ENCODE measurements around the gene MRPL38. TPM values are rescaled to one million over a fixed set of nuclear protein-coding genes. Genes with fewer than 3 reads are reported as not detected.

The MRPL38 gene
- total RNA-seq, 1 donor from 2014 or later, result 23.1 TPM

Other genes starting within 250 kb of the MRPL38 start
- gene RECQL5, start 237.7 kb downstream of the MRPL38 start, total RNA-seq, result 6.6 TPM
- gene SAP30BP, start 237.5 kb downstream of the MRPL38 start, total RNA-seq, result 36.1 TPM
- gene ITGB4, start 183.4 kb downstream of the MRPL38 start, total RNA-seq, result 3.7 TPM
- 6.4 TPM for gene GALK1, start 139.7 kb downstream of the MRPL38 start, total RNA-seq
- gene UNK, start 120.1 kb downstream of the MRPL38 start, total RNA-seq, result 24.8 TPM
- gene UNC13D, start 60.5 kb downstream of the MRPL38 start, total RNA-seq, result 1.2 TPM
- gene WBP2, start 49.5 kb downstream of the MRPL38 start, total RNA-seq, result 38.1 TPM
- gene TRIM47, start 26.3 kb downstream of the MRPL38 start, total RNA-seq, result 11.1 TPM
- gene TRIM65, start 7.9 kb downstream of the MRPL38 start, total RNA-seq, result 6.1 TPM
- 9.3 TPM for gene FBF1, start 36.2 kb upstream of the MRPL38 start, total RNA-seq
- gene ACOX1, start 74.3 kb upstream of the MRPL38 start, total RNA-seq, result 57.8 TPM
- gene TEN1, start 74.4 kb upstream of the MRPL38 start, total RNA-seq, result 6.1 TPM
- 3.0 TPM for gene CDK3, start 96.0 kb upstream of the MRPL38 start, total RNA-seq
- under 0.01 TPM for gene EVPL, start 122.4 kb upstream of the MRPL38 start, total RNA-seq
- 22.4 TPM for gene SRP68, start 167.6 kb upstream of the MRPL38 start, total RNA-seq
- gene GALR2, start 169.9 kb upstream of the MRPL38 start, total RNA-seq, result not detected
- not detected for gene ZACN, start 174.3 kb upstream of the MRPL38 start, total RNA-seq
- 86.8 TPM for gene EXOC7, start 198.9 kb upstream of the MRPL38 start, total RNA-seq
- 4.2 TPM for gene FOXJ1, start 236.4 kb upstream of the MRPL38 start, total RNA-seq